Esophagus muscularis mucosa (tissue), 3 donors: ENCODE data around the gene SRP68.

Experiments used
- POLR2A ChIP-seq: fragments of 450-650 bp; IDR thresholded peaks from one replicate; pipeline ENCODE4 v1.6.1; 2017; ENCODE audit warnings: antibody characterized with exemption, moderate library complexity, mild to moderate bottlenecking, low read depth
- POLR2AphosphoS5 ChIP-seq, 2 donors: sonication (generic); formaldehyde crosslinking; IDR thresholded peaks; one replicate each; pipeline ENCODE4 v1.6.1; 2017; ENCODE audit warnings: antibody characterized with exemption in 2 of 2
- TF ChIP-seq, protein P1 (sequence below), 3 experiments: fragments of 200-600 bp in 2 of 3; fragments of 450-650 bp in 1 of 3; sonication (generic) in 2 of 3; IDR thresholded peaks; one replicate each; pipeline ENCODE4 v1.5.1; 2017 to 2019; ENCODE audit warnings: antibody characterized with exemption in 3 of 3, mild to moderate bottlenecking in 2 of 3, moderate library complexity in 1 of 3

DNA sequence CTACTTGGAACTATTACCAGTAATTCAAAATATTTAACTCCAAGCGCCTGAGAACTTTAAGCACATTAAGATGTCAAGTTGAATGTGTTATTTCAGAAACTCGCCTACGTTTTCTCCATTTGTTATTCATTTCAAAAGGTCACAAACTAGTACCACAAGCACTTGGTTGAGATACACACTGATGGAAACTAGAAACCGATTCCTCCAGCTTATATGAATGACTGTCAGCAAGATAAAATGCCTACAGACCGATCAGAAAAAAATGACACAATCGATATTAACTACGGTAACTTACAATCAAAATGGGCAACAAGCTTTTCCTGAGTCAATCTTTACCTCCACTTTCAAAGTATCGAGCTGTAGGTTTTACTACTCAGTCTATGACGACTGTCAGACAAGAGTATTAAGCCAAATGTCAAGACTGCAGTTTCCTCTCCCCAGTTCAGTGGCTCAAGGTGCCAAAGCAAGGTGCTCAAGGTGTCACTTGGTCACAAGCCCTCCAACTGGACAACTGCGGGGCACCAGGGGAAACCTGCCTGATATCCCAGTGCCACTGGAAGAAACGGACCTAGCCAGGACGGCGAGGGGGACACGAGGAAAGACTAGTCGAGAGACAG lies 678 bp downstream of the SRP68 start:
- TF ChIP-seq, protein P1, sequence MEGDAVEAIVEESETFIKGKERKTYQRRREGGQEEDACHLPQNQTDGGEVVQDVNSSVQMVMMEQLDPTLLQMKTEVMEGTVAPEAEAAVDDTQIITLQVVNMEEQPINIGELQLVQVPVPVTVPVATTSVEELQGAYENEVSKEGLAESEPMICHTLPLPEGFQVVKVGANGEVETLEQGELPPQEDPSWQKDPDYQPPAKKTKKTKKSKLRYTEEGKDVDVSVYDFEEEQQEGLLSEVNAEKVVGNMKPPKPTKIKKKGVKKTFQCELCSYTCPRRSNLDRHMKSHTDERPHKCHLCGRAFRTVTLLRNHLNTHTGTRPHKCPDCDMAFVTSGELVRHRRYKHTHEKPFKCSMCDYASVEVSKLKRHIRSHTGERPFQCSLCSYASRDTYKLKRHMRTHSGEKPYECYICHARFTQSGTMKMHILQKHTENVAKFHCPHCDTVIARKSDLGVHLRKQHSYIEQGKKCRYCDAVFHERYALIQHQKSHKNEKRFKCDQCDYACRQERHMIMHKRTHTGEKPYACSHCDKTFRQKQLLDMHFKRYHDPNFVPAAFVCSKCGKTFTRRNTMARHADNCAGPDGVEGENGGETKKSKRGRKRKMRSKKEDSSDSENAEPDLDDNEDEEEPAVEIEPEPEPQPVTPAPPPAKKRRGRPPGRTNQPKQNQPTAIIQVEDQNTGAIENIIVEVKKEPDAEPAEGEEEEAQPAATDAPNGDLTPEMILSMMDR (IDR thresholded peaks at IDR 0.05), result no peak
- TF ChIP-seq POLR2AphosphoS5 (IDR thresholded peaks at IDR 0.05) (no peak), POLR2A (no peak)
